Central memory CD4-positive, alpha-beta T cell (primary cell): ENCODE measurements around the gene TTC3.
A peak's percentile ranks its signal among the peaks of the same experiment; 100 is the strongest.

Experiments used
- DNase-seq: peaks from one replicate; pipeline ENCODE4 v3.0.0; 2022

Gene TTC3

DNA sequence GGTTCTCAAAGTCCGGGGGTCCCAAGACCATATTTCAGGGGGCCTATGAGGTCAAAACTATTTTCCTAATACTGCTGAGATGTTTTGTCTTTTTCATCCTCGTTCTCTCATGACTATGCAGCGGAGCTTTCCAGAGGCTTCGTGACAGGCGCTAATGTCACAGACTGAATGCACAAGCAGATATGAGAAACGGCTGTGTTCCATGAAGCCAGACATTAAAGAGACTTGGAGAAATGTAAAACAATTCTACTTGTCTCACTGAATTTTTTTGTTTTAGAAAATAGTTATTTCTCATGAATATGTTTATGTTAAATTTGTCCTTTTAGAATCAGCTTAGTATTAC is 10.5 kb upstream of the TTC3 start:
- no peak for DNase-seq

DNA sequence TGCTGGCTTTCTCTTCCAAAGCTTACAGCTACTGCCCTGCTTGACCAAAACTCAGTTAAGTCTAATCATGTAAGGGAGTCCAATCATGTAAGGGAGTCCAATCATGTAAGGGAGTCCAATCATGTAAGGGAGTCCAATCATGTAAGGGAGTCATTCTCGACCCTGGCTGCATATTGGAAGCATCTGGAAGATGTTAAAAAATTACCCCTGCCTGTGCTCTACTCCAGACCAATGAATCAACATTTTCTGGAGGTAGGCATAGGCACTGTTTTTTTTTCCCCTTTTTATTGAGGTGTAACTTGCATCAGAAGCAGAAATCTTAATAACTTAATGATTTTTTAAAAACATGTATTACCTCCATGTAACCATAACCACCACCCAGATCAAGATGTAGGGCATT is 9.6 kb upstream of the TTC3 start:
- no peak for DNase-seq

DNA sequence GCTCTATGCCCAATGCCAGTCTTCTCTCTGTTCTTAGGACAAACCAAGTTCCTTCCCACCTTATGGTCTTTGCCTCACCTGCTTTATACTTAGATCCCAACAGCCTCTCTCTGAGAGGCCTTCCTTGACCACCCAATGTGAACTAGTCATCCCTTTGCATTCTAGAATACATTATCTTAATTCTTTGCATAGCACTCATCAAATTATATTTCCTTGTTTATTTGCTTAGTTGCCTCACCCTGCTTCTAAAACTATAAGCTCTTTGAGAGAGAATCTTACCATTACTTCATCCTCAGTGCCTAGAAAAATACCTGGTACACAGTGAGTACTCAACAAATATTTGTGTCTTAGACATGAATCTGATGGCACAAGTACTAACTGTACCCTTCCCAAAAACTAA is 8.2 kb upstream of the TTC3 start:
- no peak for DNase-seq

GRCh38 chr21:37065561-37066177 is 7.4 kb upstream of the TTC3 start:
- DNase-seq, result no peak

GRCh38 chr21:37071561-37072273 is 1.3 kb upstream of the TTC3 start:
- DNase-seq, result no peak

GRCh38 chr21:37072274-37072987 is 623 bp upstream of the TTC3 start:
- DNase-seq, result no peak

DNA sequence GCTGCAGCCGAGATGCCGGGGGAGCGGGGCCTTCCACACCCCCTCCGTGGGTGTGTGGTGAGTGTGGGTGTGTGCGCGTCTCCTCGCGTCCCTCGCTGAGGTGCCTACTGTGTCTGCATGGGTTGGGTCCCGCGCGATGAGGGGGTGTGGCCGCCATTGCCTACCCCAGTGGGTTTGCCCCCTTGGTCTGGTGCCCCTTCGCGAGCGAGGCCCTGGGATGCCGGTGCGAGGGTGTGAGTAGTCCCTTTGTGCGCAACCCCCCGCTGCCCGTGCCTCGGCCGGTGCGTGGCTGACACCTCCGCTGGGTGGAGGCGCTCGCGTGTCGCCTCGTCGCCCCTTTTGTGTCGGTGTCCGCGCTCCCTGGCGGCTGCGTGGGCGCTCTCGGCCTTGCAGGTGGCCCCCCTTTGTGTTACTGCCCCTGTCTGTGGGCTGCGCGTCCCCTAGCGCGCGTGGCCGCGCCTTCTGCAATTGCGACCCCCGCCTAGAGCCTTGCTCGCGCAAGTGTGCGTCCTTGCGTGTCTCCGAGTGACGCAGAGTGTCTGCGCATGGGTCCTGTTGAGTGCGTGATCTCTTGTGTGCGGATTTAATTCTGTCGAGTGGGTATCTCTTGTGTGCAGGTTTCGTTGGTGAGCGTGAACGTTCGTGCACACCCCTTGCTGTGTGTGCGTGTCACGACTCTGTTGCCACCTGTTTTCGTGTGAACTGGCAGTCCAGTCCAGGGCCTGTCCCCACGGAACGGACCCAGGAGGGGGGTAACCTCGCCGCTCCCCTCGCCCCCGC is 553 bp downstream of the TTC3 start:
- DNase-seq, result peak; percentile 76

- no peak for DNase-seq
Observed at GRCh38 chr21:37074197-37074510, 1.1 kb downstream of the TTC3 start.

- DNase-seq, result no peak
Observed at GRCh38 chr21:37074546-37074945, 1.5 kb downstream of the TTC3 start.

- no peak for DNase-seq
Observed at GRCh38 chr21:37075214-37075770, 2.2 kb downstream of the TTC3 start.

- no peak for DNase-seq
Observed at GRCh38 chr21:37076087-37076850, 3.2 kb downstream of the TTC3 start.

- DNase-seq, result no peak
Observed at GRCh38 chr21:37077403-37077802, 4.3 kb downstream of the TTC3 start.

DNA sequence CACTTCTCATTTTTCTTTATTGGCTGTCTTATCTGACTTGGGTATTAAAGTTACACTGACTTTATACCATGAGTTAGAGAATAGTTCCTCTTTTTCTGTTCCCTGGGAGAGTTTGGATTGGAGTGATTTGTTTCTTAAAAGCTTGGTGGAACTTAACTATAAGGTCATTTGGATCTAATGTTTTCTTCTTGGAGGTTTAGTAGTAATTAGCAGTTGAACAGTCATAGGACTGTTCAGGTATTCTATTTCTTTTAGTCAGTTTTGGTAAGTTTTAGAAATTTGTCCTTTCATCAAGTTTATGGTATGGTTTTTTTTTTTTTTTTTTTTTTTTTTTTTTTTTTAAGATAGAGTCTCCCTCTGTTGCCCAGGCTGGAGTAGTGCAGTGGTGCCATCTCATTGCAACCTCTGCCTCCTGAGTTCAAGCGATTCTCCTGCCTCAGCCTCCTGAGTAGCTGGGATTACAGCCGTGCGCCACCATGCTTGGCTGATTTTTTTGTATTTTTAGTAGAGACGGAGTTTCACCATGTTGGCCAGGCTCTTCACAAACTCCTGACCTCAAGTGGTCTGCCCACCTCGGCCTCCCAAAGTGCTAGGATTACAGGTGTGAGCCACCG is 6.3 kb downstream of the TTC3 start:
- DNase-seq, result peak; percentile 19

GRCh38 chr21:37082375-37082774 is 9.3 kb downstream of the TTC3 start:
- no peak for DNase-seq

GRCh38 chr21:37082856-37083528 is 9.9 kb downstream of the TTC3 start:
- no peak for DNase-seq

DNA sequence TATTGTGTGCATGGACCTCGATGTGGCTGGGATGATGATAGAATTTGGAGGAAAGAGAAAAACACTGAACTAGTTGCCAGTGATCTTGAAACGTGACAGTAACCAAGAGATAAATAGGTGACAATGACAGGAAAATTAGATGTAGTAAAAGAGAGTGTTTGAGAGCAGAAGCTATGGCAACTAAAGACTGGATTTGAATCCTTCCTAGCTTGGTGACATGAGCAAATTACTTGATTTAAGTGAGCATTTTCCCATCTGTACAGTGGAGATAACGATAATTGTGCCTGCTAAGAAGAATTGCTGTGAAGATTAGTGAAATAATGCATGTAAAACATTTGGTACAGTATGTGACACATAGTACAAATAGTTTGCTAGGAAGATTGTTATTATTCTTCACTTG is 12.7 kb downstream of the TTC3 start:
- DNase-seq, result no peak

DNA sequence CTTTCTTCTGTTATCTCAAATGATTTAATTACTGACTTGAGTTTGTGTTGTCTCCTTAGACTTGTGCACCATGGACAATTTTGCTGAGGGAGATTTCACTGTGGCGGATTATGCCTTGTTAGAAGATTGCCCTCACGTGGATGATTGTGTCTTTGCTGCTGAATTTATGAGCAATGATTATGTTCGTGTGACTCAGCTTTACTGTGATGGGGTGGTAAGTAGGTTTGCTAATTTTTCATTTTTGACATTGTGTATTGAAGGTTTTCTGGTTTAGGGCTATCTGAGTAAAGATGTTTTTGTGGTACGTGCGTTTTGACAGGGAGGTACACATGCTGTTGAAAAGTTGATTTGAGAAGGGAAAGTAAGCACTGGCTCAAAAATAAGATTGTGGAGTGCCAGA is 14.1 kb downstream of the TTC3 start:
- no peak for DNase-seq

DNA sequence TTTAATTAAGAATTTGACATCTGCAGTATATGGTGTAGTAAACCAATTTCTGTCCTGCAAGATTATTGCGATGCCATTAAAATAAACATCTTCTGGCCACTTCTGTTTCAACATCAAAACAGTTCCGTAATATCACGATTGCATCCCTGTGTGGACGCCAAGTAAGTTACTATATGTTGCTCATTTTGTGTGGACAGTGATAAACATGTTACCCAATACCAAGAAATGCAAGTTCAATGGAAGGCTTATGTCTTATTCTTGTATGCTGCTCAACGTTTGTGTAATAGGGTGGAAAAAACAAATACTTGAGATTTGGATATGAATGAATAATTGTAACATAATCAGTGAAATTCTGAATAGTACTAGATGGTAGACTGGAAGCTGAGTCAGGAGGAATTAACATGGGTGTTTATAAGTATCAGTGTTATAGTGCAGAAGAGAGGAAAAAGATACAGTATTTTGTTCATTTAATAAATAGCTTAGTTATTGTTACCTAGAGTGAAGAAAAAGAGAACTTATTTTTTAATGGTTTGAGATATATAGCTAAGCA is 15.2 kb downstream of the TTC3 start:
- DNase-seq, result no peak

GRCh38 chr21:37093977-37094376 is 20.9 kb downstream of the TTC3 start:
- DNase-seq, result no peak

DNA sequence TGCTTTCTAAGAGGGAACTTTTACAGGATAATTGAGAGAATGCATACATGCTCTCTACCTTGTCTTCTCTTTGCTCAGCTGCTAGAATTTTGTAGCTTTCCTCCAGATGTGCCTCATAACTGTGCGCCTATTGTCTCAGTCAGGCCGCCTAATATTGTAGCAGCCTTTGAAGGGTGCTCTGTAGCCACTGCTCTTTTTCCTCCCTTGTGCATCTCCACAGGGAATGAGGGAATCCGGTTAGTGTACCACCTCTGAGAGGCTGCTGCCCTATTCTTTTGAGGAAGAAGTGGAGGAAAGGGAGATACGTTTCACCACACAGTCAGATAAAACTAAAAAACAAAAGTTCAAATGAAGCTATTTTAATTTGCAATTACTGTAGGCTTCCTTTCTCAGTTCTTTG is 22.8 kb downstream of the TTC3 start:
- DNase-seq, result no peak

DNA sequence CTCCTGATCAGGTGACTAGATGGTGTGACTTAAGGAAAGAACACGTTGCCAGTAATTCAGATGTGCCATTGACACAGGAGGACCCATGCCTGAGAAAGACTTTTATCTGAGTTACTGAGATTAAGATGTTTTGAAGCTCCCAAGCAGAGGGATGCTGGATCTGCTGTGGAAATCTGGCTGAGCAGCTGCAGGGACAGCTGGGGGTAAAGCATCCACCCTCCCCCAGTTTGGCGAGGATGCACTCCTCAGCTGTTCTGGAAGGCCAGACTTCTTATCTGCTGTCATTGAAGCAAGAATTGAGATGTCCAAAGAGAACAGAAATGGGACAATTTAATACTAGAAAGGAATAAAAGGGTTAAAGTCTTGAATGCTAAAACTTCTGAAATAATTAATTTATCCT is 25.7 kb downstream of the TTC3 start:
- DNase-seq, result no peak
